ENCODE measurements around the gene LIG3. TPM values are rescaled to one million over a fixed set of nuclear protein-coding genes. Genes with fewer than 3 reads are reported as not detected.
"Not testable (repeated sequence)": the region's sequence is repeated elsewhere in the genome, so short reads cannot be mapped to it uniquely, and the experiment has no call there.

The LIG3 gene
- total RNA-seq, 1 donor from 2014 or later, result 93.3 TPM

DNA sequence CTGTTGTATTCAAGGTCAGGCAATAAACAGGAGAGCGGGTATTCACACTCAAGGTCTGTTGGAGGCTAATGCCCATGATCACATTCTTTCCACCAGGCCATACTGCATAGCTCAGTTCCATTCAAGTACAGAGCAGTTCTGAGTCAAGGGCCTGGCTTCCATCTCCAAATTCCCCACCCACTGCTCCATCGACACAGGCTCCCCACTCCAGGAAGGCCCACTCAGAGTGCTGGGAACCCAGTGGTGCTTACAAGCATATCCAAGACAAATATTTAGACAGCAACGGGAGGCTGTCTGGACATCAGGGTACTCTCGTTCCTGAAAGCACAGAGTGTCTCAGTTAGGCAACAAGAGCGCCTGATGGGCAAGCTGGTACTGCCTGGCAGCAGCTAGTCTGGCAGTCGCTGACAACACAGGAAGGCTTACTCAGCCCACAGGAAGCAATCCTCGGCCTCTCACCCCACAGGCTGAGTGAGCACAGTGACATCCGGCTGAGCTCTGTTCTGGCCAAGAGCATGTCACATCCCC, 42.3 kb downstream of the LIG3 start:
- Mint-ChIP-seq H3K27me3 (ENCODE audit: unreplicated experiment) (peaks cover 3% of the 10 kb centered on the region), H3K27ac (ENCODE audit: unreplicated experiment) (no peak overlapping the region), H3K36me3 (ENCODE audit: unreplicated experiment) (no peaks in the 10 kb centered on the region), H3K4me1 (ENCODE audit: low read depth, unreplicated experiment) (no peaks in the 10 kb centered on the region), H3K9me3 (ENCODE audit: unreplicated experiment) (peaks cover 1% of the 10 kb centered on the region), H3K4me3 (ENCODE audit: unreplicated experiment) (no peak overlapping the region)
- no peak for DNase-seq
- TF ChIP-seq, protein P1, sequence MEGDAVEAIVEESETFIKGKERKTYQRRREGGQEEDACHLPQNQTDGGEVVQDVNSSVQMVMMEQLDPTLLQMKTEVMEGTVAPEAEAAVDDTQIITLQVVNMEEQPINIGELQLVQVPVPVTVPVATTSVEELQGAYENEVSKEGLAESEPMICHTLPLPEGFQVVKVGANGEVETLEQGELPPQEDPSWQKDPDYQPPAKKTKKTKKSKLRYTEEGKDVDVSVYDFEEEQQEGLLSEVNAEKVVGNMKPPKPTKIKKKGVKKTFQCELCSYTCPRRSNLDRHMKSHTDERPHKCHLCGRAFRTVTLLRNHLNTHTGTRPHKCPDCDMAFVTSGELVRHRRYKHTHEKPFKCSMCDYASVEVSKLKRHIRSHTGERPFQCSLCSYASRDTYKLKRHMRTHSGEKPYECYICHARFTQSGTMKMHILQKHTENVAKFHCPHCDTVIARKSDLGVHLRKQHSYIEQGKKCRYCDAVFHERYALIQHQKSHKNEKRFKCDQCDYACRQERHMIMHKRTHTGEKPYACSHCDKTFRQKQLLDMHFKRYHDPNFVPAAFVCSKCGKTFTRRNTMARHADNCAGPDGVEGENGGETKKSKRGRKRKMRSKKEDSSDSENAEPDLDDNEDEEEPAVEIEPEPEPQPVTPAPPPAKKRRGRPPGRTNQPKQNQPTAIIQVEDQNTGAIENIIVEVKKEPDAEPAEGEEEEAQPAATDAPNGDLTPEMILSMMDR (IDR thresholded peaks at IDR 0.05; ENCODE audit: partially characterized antibody, unreplicated experiment), result no peak

DNA sequence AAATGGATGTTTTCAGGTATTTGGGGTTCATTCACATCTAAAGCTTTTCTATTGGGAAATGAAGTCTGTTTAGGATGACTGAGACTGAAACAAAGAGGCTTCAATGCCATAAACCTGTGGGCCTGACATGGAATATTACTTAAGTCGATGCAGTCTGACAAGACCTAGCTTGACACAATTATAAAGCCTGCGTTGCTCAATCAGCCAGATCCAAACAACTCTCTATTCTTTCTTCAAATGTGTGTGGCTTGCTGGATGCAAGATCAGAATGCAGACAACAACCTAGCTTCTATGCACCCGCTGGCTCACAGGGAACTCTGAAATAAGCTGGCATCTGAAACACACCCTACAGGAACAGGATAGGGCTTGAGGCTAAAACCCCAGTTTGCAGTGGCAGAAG, 43.2 kb downstream of the LIG3 start:
- no peak for DNase-seq
- no peak overlapping the region for H3K27ac Mint-ChIP-seq (ENCODE audit: unreplicated experiment)
- TF ChIP-seq, protein P1 (IDR thresholded peaks at IDR 0.05; ENCODE audit: partially characterized antibody, unreplicated experiment), result no peak
- no peaks in the 10 kb centered on the region for H3K36me3 Mint-ChIP-seq (ENCODE audit: unreplicated experiment)
- no peaks in the 10 kb centered on the region for H3K4me1 Mint-ChIP-seq (ENCODE audit: low read depth, unreplicated experiment)
- H3K4me3 Mint-ChIP-seq (ENCODE audit: unreplicated experiment), result no peak overlapping the region
- peaks cover 1% of the 10 kb centered on the region for H3K9me3 Mint-ChIP-seq (ENCODE audit: unreplicated experiment)
- H3K27me3 Mint-ChIP-seq (ENCODE audit: unreplicated experiment), result peaks cover 3% of the 10 kb centered on the region

GRCh38 chr17:35025541-35025940, 45.2 kb downstream of the LIG3 start:
- peaks cover 3% of the 10 kb centered on the region for H3K27me3 Mint-ChIP-seq (ENCODE audit: unreplicated experiment)
- H3K4me3 Mint-ChIP-seq (ENCODE audit: unreplicated experiment), result no peak overlapping the region
- no peaks in the 10 kb centered on the region for H3K36me3 Mint-ChIP-seq (ENCODE audit: unreplicated experiment)
- no peaks in the 10 kb centered on the region for H3K4me1 Mint-ChIP-seq (ENCODE audit: low read depth, unreplicated experiment)
- DNase-seq, result no peak
- peaks cover 1% of the 10 kb centered on the region for H3K9me3 Mint-ChIP-seq (ENCODE audit: unreplicated experiment)
- H3K27ac Mint-ChIP-seq (ENCODE audit: unreplicated experiment), result no peak overlapping the region
- TF ChIP-seq, protein P1 (IDR thresholded peaks at IDR 0.05; ENCODE audit: partially characterized antibody, unreplicated experiment), result no peak

DNA sequence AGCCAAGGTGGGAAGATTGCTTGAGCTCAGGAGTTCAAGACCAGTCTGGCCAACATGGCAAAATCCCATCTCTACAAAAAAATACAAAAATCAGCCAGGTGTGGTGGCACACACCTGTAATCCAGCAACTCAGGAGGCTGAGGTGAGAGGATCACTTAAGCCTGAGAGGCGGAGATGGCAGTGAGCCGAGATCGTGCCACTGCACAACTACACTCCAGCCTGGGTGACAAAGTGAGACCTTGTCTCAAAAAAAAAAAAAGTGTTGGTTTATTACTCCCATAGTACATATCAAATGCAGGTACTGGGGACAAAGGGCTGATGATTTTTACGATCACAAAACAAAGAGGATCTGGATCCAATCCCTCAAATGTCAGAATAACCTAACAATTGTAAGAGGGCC, 47.8 kb downstream of the LIG3 start:
- not testable (repeated sequence) for H3K4me3 Mint-ChIP-seq (ENCODE audit: unreplicated experiment); H3K27ac Mint-ChIP-seq (ENCODE audit: unreplicated experiment); H3K36me3 Mint-ChIP-seq (ENCODE audit: unreplicated experiment); H3K4me1 Mint-ChIP-seq (ENCODE audit: low read depth, unreplicated experiment); H3K27me3 Mint-ChIP-seq (ENCODE audit: unreplicated experiment); DNase-seq; H3K9me3 Mint-ChIP-seq (ENCODE audit: unreplicated experiment)

GRCh38 chr17:35028531-35029262, 48.4 kb downstream of the LIG3 start:
- no peak overlapping the region for H3K4me3 Mint-ChIP-seq (ENCODE audit: unreplicated experiment)
- H3K27ac Mint-ChIP-seq (ENCODE audit: unreplicated experiment), result no peak overlapping the region
- peaks cover 5% of the 10 kb centered on the region for H3K27me3 Mint-ChIP-seq (ENCODE audit: unreplicated experiment)
- TF ChIP-seq, protein P1 (IDR thresholded peaks at IDR 0.05; ENCODE audit: partially characterized antibody, unreplicated experiment), result no peak
- H3K36me3 Mint-ChIP-seq (ENCODE audit: unreplicated experiment), result no peaks in the 10 kb centered on the region
- DNase-seq, result no peak
- no peaks in the 10 kb centered on the region for H3K9me3 Mint-ChIP-seq (ENCODE audit: unreplicated experiment)
- no peaks in the 10 kb centered on the region for H3K4me1 Mint-ChIP-seq (ENCODE audit: low read depth, unreplicated experiment)

Data from glutamatergic neuron (in vitro differentiated cells).